Measurements from ENCODE around the gene PRR30.

The PRR30 gene

DNA sequence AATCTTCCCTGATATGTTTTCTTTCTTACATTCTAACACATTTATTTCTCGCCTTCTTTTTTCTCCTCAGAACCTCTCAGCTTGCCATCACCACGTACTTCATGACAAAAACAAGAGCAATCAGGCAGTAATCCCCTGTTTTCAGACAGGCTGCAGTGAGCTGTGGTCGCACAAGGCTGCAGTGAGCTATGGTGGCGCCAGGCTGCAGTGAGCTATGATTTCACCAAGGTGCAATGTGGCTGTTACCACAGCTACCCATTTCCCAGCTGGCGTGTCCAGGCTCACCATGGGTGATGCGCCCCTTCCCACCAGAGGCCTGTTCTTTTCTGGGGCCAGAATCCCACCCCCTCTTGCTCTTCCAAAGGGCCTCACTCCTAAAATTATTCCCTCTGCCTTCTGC is 35.4 kb upstream of the PRR30 start:
- Histone ChIP-seq H3K4me3 (ENCODE audit: low read length) (no peak overlapping the region), H3K36me3 (ENCODE audit: control insufficient read depth, insufficient read depth, low read length) (no peaks in the 10 kb centered on the region), H3K27ac (ENCODE audit: low read length) (no peak overlapping the region), H3K27me3 (ENCODE audit: control insufficient read depth, insufficient read depth, low read length) (no peaks in the 10 kb centered on the region), H3K9me3 (ENCODE audit: control insufficient read depth, insufficient read depth, low read length) (no peaks in the 10 kb centered on the region), H3K4me1 (ENCODE audit: control insufficient read depth, insufficient read depth, low read length) (no peaks in the 10 kb centered on the region)
- DNase-seq (ENCODE audit: low read depth, low spot score): no peak
- WGBS (ENCODE audit: insufficient coverage, insufficient read length): 100% methylated on average over 2 of the region's 6 CpGs

DNA sequence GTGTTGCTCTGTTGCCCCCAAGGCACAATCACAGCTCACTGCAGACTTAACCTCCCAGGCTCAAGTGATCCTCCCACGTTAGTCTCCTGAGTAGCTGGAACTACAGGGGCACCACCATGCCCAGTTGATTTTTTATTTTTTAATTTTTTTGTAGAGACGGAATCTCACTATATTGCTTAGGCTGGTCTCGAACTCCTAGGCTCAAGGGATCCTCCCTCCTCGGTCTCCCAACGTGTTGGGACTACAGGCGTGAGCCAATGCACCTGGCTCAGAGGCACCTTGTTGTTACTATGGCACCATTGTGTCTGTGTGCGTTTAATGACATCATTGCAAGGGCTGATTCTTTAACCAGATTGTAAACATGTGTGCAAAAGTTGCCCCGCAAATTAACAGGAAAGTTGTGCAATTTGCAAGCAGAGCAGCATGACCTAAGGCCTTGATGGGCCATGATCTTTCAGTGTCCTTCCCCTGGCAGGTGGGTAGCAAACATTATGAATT is 32.2 kb upstream of the PRR30 start:
- H3K4me1 ChIP-seq (ENCODE audit: control insufficient read depth, insufficient read depth, low read length): no peaks in the 10 kb centered on the region
- no peak overlapping the region for H3K4me3 ChIP-seq (ENCODE audit: low read length)
- no peak overlapping the region for H3K27ac ChIP-seq (ENCODE audit: low read length)
- H3K36me3 ChIP-seq (ENCODE audit: control insufficient read depth, insufficient read depth, low read length): no peaks in the 10 kb centered on the region
- no CpG with 5 or more reads among the region's 8 CpGs for WGBS (ENCODE audit: insufficient coverage, insufficient read length)
- H3K9me3 ChIP-seq (ENCODE audit: control insufficient read depth, insufficient read depth, low read length): no peaks in the 10 kb centered on the region
- H3K27me3 ChIP-seq (ENCODE audit: control insufficient read depth, insufficient read depth, low read length): no peaks in the 10 kb centered on the region
- no peak for DNase-seq (ENCODE audit: low read depth, low spot score)

DNA sequence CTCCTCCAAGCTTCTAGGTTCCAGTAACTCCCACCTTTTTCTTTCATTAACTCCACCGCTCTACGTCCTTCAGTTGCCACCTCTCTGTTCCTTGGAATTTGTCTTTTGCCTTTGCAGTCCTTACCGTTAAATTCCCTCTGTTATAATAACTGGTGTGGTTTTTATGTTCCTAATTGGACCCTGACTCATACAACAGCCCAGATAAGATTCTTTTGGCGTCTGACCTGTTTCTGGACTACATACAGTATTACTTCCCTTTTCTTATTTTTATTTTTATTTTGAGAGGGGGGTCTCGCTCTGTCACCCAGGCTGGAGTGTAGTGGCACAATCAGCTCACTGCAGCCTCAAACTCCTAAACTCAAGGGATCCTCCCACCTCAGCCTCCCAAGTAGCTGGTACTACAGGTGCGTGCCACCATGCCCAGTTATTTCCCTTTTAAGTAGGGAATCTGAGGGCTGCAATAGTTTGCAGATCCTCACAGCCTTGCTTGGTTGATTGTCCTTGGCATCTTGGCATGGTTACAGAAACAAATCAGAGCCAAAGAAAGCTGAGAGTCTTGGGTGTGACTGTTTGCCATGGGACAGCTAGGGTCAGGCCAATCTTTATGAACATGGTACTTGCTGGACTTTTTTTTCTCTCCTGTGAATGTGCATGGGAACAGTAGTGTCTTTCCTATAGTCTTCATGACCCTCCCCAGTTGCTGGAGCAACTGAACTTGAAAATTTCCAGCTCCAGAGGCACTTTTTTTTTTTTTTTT is 31.5 kb upstream of the PRR30 start:
- no peaks in the 10 kb centered on the region for H3K4me1 ChIP-seq (ENCODE audit: control insufficient read depth, insufficient read depth, low read length)
- WGBS (ENCODE audit: insufficient coverage, insufficient read length): no CpG with 5 or more reads among the region's 6 CpGs
- no peaks in the 10 kb centered on the region for H3K27me3 ChIP-seq (ENCODE audit: control insufficient read depth, insufficient read depth, low read length)
- no peak for DNase-seq (ENCODE audit: low read depth, low spot score)
- H3K36me3 ChIP-seq (ENCODE audit: control insufficient read depth, insufficient read depth, low read length): no peaks in the 10 kb centered on the region
- no peak overlapping the region for H3K4me3 ChIP-seq (ENCODE audit: low read length)
- H3K27ac ChIP-seq (ENCODE audit: low read length): no peak overlapping the region
- no peaks in the 10 kb centered on the region for H3K9me3 ChIP-seq (ENCODE audit: control insufficient read depth, insufficient read depth, low read length)

DNA sequence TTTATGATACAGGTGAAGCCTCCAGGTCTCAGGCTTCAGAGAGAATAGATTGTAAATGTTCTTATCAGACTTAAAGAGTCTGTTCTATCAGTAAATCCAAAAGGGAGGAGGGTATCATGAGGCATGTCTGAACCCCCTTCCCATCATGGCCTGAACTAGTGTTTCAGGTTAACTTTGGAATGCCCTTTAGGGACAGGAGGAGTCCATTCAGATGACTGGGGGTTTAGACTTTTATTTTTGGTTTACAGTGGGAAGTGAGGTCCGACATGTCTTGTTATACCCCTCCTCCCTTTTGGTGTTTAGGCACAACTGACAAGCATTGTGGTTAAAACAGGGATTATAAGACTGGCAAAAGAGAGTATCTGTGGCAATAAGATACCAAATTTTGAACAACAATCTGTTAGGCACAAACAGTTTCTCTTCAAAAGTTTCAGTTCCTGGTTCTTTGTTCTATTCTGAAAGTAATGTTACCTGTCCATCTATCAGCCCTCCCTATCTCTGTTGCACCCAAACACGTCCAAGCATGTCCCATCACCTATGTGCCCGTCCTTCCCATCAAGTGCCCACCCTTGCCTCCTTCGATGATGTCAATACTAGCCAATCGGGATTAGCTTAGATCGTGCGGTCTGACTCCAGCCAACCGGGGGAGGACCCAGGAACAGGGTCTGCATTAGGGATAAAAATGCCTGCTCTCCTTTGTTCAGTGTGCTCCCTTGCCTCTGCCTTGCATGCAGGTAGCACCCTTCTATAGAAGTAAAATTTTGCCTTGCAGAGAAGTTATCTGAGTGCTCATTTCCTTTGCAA is 26.0 kb upstream of the PRR30 start:
- DNase-seq (ENCODE audit: low read depth, low spot score): no peak
- no peaks in the 10 kb centered on the region for H3K4me1 ChIP-seq (ENCODE audit: control insufficient read depth, insufficient read depth, low read length)

GRCh38 chr2:27162151-27163121 is 23.2 kb upstream of the PRR30 start:
- no peak for DNase-seq (ENCODE audit: low read depth, low spot score)
- WGBS (ENCODE audit: insufficient coverage, insufficient read length): no CpG with 5 or more reads among the region's 15 CpGs

More for the DNA sequence above, 26.0 kb upstream of the PRR30 start:
- no peaks in the 10 kb centered on the region for H3K36me3 ChIP-seq (ENCODE audit: control insufficient read depth, insufficient read depth, low read length)
- no peaks in the 10 kb centered on the region for H3K27me3 ChIP-seq (ENCODE audit: control insufficient read depth, insufficient read depth, low read length)
- no peaks in the 10 kb centered on the region for H3K9me3 ChIP-seq (ENCODE audit: control insufficient read depth, insufficient read depth, low read length)
- H3K27ac ChIP-seq (ENCODE audit: low read length): no peak overlapping the region
- no peak overlapping the region for H3K4me3 ChIP-seq (ENCODE audit: low read length)
- no CpG with 5 or more reads among the region's 8 CpGs for WGBS (ENCODE audit: insufficient coverage, insufficient read length)

DNA sequence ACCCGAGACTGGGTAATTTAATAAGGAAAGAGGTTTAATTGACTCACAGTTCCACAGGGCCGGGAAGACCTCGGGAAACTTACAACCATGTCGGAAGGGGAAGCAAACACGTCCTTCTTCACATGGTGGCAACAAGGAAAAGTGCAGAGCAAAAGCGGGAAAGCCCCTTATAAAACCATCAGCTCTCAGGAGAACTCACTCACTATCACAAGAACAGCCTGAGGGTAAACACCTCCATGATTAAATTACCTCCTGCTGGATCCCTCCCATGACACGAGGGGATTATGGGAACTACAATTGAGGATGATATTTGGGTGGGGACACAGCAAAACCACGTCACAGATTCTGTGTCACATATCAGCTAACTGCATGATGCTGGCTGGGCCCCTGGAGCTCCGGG is 21.0 kb upstream of the PRR30 start:
- no peak for DNase-seq (ENCODE audit: low read depth, low spot score)
- Histone ChIP-seq H3K4me1 (ENCODE audit: control insufficient read depth, insufficient read depth, low read length) (0 out of 2 replicates have a peak, but pooled peaks cover 2% of the 10 kb centered on the region), H3K27me3 (ENCODE audit: control insufficient read depth, insufficient read depth, low read length) (no peaks in the 10 kb centered on the region), H3K9me3 (ENCODE audit: control insufficient read depth, insufficient read depth, low read length) (no peaks in the 10 kb centered on the region), H3K27ac (ENCODE audit: low read length) (no peak overlapping the region), H3K36me3 (ENCODE audit: control insufficient read depth, insufficient read depth, low read length) (no peaks in the 10 kb centered on the region), H3K4me3 (ENCODE audit: low read length) (no peak overlapping the region)
- WGBS (ENCODE audit: insufficient coverage, insufficient read length): no CpG with 5 or more reads among the region's 9 CpGs

More at GRCh38 chr2:27162151-27163121, 23.2 kb upstream of the PRR30 start:
- no peaks in the 10 kb centered on the region for H3K9me3 ChIP-seq (ENCODE audit: control insufficient read depth, insufficient read depth, low read length)
- H3K27me3 ChIP-seq (ENCODE audit: control insufficient read depth, insufficient read depth, low read length): no peaks in the 10 kb centered on the region
- no peak overlapping the region for H3K4me3 ChIP-seq (ENCODE audit: low read length)
- H3K36me3 ChIP-seq (ENCODE audit: control insufficient read depth, insufficient read depth, low read length): no peaks in the 10 kb centered on the region
- H3K27ac ChIP-seq (ENCODE audit: low read length): no peak overlapping the region
- 0 out of 2 replicates have a peak, but pooled peaks cover 2% of the 10 kb centered on the region for H3K4me1 ChIP-seq (ENCODE audit: control insufficient read depth, insufficient read depth, low read length)

DNA sequence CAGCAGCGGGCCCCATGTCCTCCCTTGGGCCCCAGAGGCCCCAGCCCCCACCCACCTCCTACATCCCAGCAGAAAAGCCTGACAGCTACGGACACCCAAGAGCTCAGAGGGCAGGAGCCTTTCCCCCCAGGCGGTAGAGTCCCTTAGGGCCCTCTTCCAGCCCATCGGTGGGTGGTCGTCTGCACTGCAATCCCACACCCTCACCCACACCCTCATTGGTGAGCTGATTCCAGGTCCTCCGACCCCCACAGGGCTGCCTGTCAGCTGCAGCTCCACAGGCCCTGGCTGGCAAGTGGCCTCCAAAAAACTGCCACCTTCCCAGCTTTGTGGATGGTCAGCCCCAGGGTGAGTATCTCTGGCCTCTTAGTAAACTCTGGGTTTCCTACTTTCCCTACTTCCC is 20.1 kb upstream of the PRR30 start:
- Histone ChIP-seq H3K27me3 (ENCODE audit: control insufficient read depth, insufficient read depth, low read length) (no peaks in the 10 kb centered on the region), H3K4me3 (ENCODE audit: low read length) (no peak overlapping the region; the same call in 1 of the 2 replicates), H3K27ac (ENCODE audit: low read length) (no peak overlapping the region), H3K36me3 (ENCODE audit: control insufficient read depth, insufficient read depth, low read length) (no peaks in the 10 kb centered on the region), H3K9me3 (ENCODE audit: control insufficient read depth, insufficient read depth, low read length) (no peaks in the 10 kb centered on the region), H3K4me1 (ENCODE audit: control insufficient read depth, insufficient read depth, low read length) (0 out of 2 replicates have a peak, but pooled peaks cover 2% of the 10 kb centered on the region)
- WGBS (ENCODE audit: insufficient coverage, insufficient read length): no CpG with 5 or more reads among the region's 6 CpGs
- no peak for DNase-seq (ENCODE audit: low read depth, low spot score)

DNA sequence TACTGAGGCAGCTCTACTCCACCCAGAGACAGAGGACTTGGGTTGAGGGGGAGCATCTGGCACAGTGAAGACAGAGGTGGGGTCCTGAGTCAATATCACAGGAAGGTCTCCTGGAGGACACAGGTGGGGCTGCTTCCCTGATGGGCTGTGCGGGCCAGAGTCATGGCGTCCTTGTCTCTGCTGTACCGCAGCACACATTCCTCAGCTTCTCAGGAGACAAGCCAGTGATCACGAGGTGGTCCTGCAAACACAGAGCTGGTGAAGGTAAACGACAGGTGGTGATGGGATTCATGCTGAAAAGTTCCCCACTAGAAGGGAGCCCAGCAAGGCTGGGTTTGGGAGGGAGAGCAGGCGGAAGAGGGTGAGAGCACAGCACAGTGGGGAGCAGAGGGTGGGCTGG is 19.3 kb upstream of the PRR30 start:
- Histone ChIP-seq H3K4me1 (ENCODE audit: control insufficient read depth, insufficient read depth, low read length) (0 out of 2 replicates have a peak, but pooled peaks cover 2% of the 10 kb centered on the region), H3K27me3 (ENCODE audit: control insufficient read depth, insufficient read depth, low read length) (no peaks in the 10 kb centered on the region), H3K4me3 (ENCODE audit: low read length) (no peak overlapping the region), H3K36me3 (ENCODE audit: control insufficient read depth, insufficient read depth, low read length) (no peaks in the 10 kb centered on the region), H3K9me3 (ENCODE audit: control insufficient read depth, insufficient read depth, low read length) (no peaks in the 10 kb centered on the region), H3K27ac (ENCODE audit: low read length) (no peak overlapping the region)
- no CpG with 5 or more reads among the region's 6 CpGs for WGBS (ENCODE audit: insufficient coverage, insufficient read length)
- DNase-seq (ENCODE audit: low read depth, low spot score): no peak

DNA sequence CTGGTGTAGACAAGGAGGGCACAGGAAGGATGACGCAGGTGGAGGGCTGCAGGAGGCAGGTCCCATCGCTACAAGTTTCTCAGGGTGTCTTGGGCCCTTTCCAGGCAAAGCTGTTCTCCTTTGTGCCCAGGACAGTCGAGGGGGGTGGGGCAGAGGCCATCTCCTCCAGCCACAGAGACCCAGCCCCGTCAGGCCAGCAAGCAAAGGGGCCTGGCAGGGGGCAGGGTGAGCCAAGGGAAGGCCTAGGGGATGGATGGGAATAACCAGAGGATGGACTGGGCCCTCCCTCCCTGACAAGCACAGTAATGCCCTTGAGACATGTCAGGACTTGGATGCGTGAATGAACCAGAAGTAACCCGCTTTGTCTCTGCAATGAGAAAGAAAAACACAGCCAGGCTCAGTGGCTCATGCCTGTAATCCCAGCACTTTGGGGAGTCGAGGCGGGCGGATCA is 15.9 kb upstream of the PRR30 start:
- Histone ChIP-seq H3K27ac (ENCODE audit: low read length) (no peak overlapping the region), H3K9me3 (ENCODE audit: control insufficient read depth, insufficient read depth, low read length) (no peaks in the 10 kb centered on the region)
- WGBS (ENCODE audit: insufficient coverage, insufficient read length): no CpG with 5 or more reads among the region's 9 CpGs

More for the DNA sequence above, 15.9 kb upstream of the PRR30 start:
- no peaks in the 10 kb centered on the region for H3K36me3 ChIP-seq (ENCODE audit: control insufficient read depth, insufficient read depth, low read length)
- H3K4me3 ChIP-seq (ENCODE audit: low read length): no peak overlapping the region
- no peak for DNase-seq (ENCODE audit: low read depth, low spot score)
- H3K4me1 ChIP-seq (ENCODE audit: control insufficient read depth, insufficient read depth, low read length): 0 out of 2 replicates have a peak, but pooled peaks cover 2% of the 10 kb centered on the region
- H3K27me3 ChIP-seq (ENCODE audit: control insufficient read depth, insufficient read depth, low read length): no peaks in the 10 kb centered on the region
